Measurements from ENCODE around the gene HOXA3.

The HOXA3 gene

GRCh38 chr7:27151931-27152815 lies at the start of gene HOXA3:
HOXA3 (minus strand) TSS chr7:27152583; CDS start chr7:27110640, 41,943 bp downstream.
- DNase-seq, result no peak

- no peak for DNase-seq
Measured at GRCh38 chr7:27201580-27202017, 49.2 kb upstream of the HOXA3 start.

- no peak for DNase-seq
Measured at GRCh38 chr7:27200761-27201579, 48.6 kb upstream of the HOXA3 start.

GRCh38 chr7:27199849-27200760 lies 47.7 kb upstream of the HOXA3 start, which contains the start of gene HOXA13:
HOXA13 (minus strand) TSS chr7:27200091; CDS start chr7:27200077, 14 bp downstream.
- DNase-seq, result no peak

- no peak for DNase-seq
Measured at GRCh38 chr7:27198871-27199801, 46.8 kb upstream of the HOXA3 start.

GRCh38 chr7:27198138-27198841 lies 45.9 kb upstream of the HOXA3 start:
- no peak for DNase-seq

- DNase-seq, result no peak
Measured at GRCh38 chr7:27197137-27198042, 45.0 kb upstream of the HOXA3 start.

- peak; percentile 81 to 82 for DNase-seq
Measured at GRCh38 chr7:27196287-27196767, 43.9 kb upstream of the HOXA3 start.

- no peak for DNase-seq
Measured at GRCh38 chr7:27194686-27195379, 42.5 kb upstream of the HOXA3 start.

GRCh38 chr7:27194002-27194352 lies 41.6 kb upstream of the HOXA3 start:
- DNase-seq, result no peak

- DNase-seq, result no peak
Measured at GRCh38 chr7:27193335-27194001, 41.1 kb upstream of the HOXA3 start.

- DNase-seq, result peak in 1 of 2 donors; percentile 42
Measured at GRCh38 chr7:27192546-27193334, 40.4 kb upstream of the HOXA3 start.

- no peak for DNase-seq
Measured at GRCh38 chr7:27191833-27192545, 39.6 kb upstream of the HOXA3 start.

- DNase-seq, result no peak
Measured at GRCh38 chr7:27191161-27191731, 38.9 kb upstream of the HOXA3 start.

- DNase-seq, result no peak
Measured at GRCh38 chr7:27189997-27190748, 37.8 kb upstream of the HOXA3 start.

Data from CD4-positive, alpha-beta T cell treated with Interleukin-4 for 1 hour (primary cell).